Keratinocyte (primary cell): ENCODE measurements around the gene CA5A. TPM values are rescaled to one million over a fixed set of nuclear protein-coding genes. Genes with fewer than 3 reads are reported as not detected.

Experiments used
- DNase-seq: peaks from one replicate; pipeline ENCODE4 v3.0.0-alpha.2; 2011; ENCODE audit warnings: low read depth, missing footprints, low spot score
- FAIRE-seq: peaks from 2 replicates; lab custom pipeline; 2011; peaks lifted over from hg19 to GRCh38; lab: Jason Lieb, UNC
- H2AFZ ChIP-seq: 2 replicates; pipeline ENCODE4 v1.6.0; 2012; ENCODE audit warnings: low read length, control low read depth, inconsistent platforms; ENCODE audit not compliant: control insufficient read depth
- H3K27ac ChIP-seq: 2 replicates; pipeline ENCODE4 v1.5.1; 2011; ENCODE audit warnings: low read length; ENCODE audit not compliant: control insufficient read depth, insufficient read depth
- H3K27me3 ChIP-seq: 3 replicates; pipeline ENCODE4 v1.6.0; 2011; ENCODE audit warnings: low read length; ENCODE audit not compliant: control insufficient read depth, insufficient read depth; ENCODE audit errors: extremely low read depth
- H3K36me3 ChIP-seq, 2 experiments: 2 replicates in 1 of 2; 3 replicates in 1 of 2; pipeline ENCODE4 v1.5.1; 2011; ENCODE audit warnings: low read length in 2 of 2, mild to moderate bottlenecking in 1 of 2; ENCODE audit not compliant: control insufficient read depth in 2 of 2, insufficient read depth in 2 of 2; ENCODE audit errors: extremely low read depth in 1 of 2
- H3K4me1 ChIP-seq: 3 replicates; pipeline ENCODE4 v1.5.1; 2011; ENCODE audit warnings: low read length; ENCODE audit not compliant: control insufficient read depth, insufficient read depth; ENCODE audit errors: extremely low read depth
- H3K4me2 ChIP-seq: 3 replicates; pipeline ENCODE4 v1.6.0; 2011; ENCODE audit warnings: low read depth, low read length; ENCODE audit not compliant: control insufficient read depth, insufficient read depth; ENCODE audit errors: extremely low read depth
- H3K4me3 ChIP-seq, 3 experiments: fragments of 200-600 bp in 1 of 3; sonication (generic) in 1 of 3; 2 replicates in 2 of 3; 3 replicates in 1 of 3; pipeline ENCODE4 v1.5.1; 2011 to 2016; ENCODE audit warnings: low read length in 3 of 3, mild to moderate bottlenecking in 3 of 3, control low read depth in 2 of 3, inconsistent platforms in 1 of 3, low read depth in 1 of 3, mixed read lengths in 1 of 3, mixed run types in 1 of 3, moderate library complexity in 1 of 3; ENCODE audit not compliant: control insufficient read depth in 2 of 3, insufficient read depth in 2 of 3; ENCODE audit errors: extremely low read depth in 1 of 3
- H3K79me2 ChIP-seq: 2 replicates; pipeline ENCODE4 v1.6.0; 2012; ENCODE audit warnings: low read length; ENCODE audit not compliant: control insufficient read depth, insufficient read depth
- H3K9ac ChIP-seq: 3 replicates; pipeline ENCODE4 v1.6.0; 2011; ENCODE audit warnings: low read length; ENCODE audit not compliant: control insufficient read depth, insufficient read depth; ENCODE audit errors: extremely low read depth
- H3K9me1 ChIP-seq: 3 replicates; pipeline ENCODE4 v1.6.0; 2011; ENCODE audit warnings: low read length; ENCODE audit not compliant: control insufficient read depth, insufficient read depth; ENCODE audit errors: extremely low read depth
- H3K9me3 ChIP-seq: 2 replicates; pipeline ENCODE4 v1.5.1; 2012; ENCODE audit warnings: low read depth, low read length; ENCODE audit not compliant: control insufficient read depth
- H4K20me1 ChIP-seq: 3 replicates; pipeline ENCODE4 v1.6.0; 2011; ENCODE audit warnings: low read length; ENCODE audit not compliant: control insufficient read depth, insufficient read depth; ENCODE audit errors: extremely low read depth
- CTCF ChIP-seq, 3 experiments: IDR thresholded peaks in 1 of 3; conservative IDR thresholded peaks in 1 of 3; optimal IDR thresholded peaks in 1 of 3; 2 replicates in 2 of 3; 3 replicates in 1 of 3; pipeline versions ENCODE3 to v1.5.1; 2011; ENCODE audit warnings: low read length in 3 of 3, mild to moderate bottlenecking in 3 of 3, moderate library complexity in 2 of 3, control low read depth in 1 of 3, inconsistent platforms in 1 of 3; ENCODE audit not compliant: insufficient read depth in 2 of 3; ENCODE audit errors: extremely low read depth in 1 of 3
- EZH2 ChIP-seq: IDR thresholded peaks from one replicate; pipeline ENCODE4 v1.6.1; 2012; ENCODE audit warnings: inconsistent platforms, mild to moderate bottlenecking, low read length, moderate library complexity
- dilution Hi-C: fragments of 300-500 bp; cut with MboI; formaldehyde crosslinking; loops from one replicate; pipeline ENCODE4 v1.7.0; 2020; ENCODE audit warnings: low sequenced_read_pairs; ENCODE audit not compliant: extremely low pct_ligation_motif_present
- polyA plus RNA-seq, 5 experiments: library from polyadenylated mRNA; depleted of rRNA in 3 of 5; stranded (reverse) in 3 of 5; stranded (forward) in 1 of 5; unstranded in 1 of 5; fragments of >200 nt; gene quantifications; 1 replicate in 1 of 5; 2 replicates in 3 of 5; 3 replicates in 1 of 5; pipeline versions ENCODE4 v1.2.1 to v1.2.3, GENCODE V29; 2011 to 2012; ENCODE audit warnings: missing spikeins in 2 of 5, low read depth in 1 of 5, low replicate concordance in 1 of 5

Gene CA5A
- polyA plus RNA-seq, 1 donor (not counting 4 experiments of a cell fraction or from before 2014, with no cell fraction given), result not detected

- Histone ChIP-seq H3K9me3 (no peaks in the 10 kb centered on the region), H3K27me3 (no peaks in the 10 kb centered on the region), H3K27ac (no peak overlapping the region), H3K9me1 (no peaks in the 10 kb centered on the region), H3K4me3 (no peak overlapping the region), H3K4me1 (peaks cover 7% of the 10 kb centered on the region), H3K9ac (no peak overlapping the region), H3K79me2 (no peaks in the 10 kb centered on the region), H3K4me2 (no peak overlapping the region), H3K36me3 (no peaks in the 10 kb centered on the region), H2AFZ (no peak overlapping the region), H4K20me1 (no peaks in the 10 kb centered on the region)
- dilution Hi-C loops, result no loop called here
- DNase-seq (no peak), FAIRE-seq (no peak)
- TF ChIP-seq CTCF (optimal IDR thresholded peaks at IDR 0.05 in 1 of 3, IDR thresholded peaks at IDR 0.05 in 1 of 3, conservative IDR thresholded peaks at IDR 0.05 in 1 of 3; ENCODE audit: extremely low read depth in 1 of 3, insufficient read depth in 2 of 3, low read length in 3 of 3) (no peak), EZH2 (no peak)
Measured at GRCh38 chr16:87942680-87943079, 6.4 kb upstream of the CA5A start.

- Histone ChIP-seq H3K9me1 (no peaks in the 10 kb centered on the region), H3K9me3 (no peaks in the 10 kb centered on the region), H3K4me1 (no peaks in the 10 kb centered on the region), H3K36me3 (no peaks in the 10 kb centered on the region), H3K79me2 (no peaks in the 10 kb centered on the region), H3K27ac (no peak overlapping the region), H3K4me3 (no peak overlapping the region), H3K9ac (no peak overlapping the region), H4K20me1 (no peaks in the 10 kb centered on the region), H3K4me2 (no peak overlapping the region), H3K27me3 (no peaks in the 10 kb centered on the region), H2AFZ (no peak overlapping the region)
- dilution Hi-C loops, result no loop called here
- no peak for DNase-seq
- FAIRE-seq, result no peak
- no peak for TF ChIP-seq EZH2
- no peak for TF ChIP-seq CTCF (optimal IDR thresholded peaks at IDR 0.05 in 1 of 3, IDR thresholded peaks at IDR 0.05 in 1 of 3, conservative IDR thresholded peaks at IDR 0.05 in 1 of 3; ENCODE audit: extremely low read depth in 1 of 3, insufficient read depth in 2 of 3, low read length in 3 of 3)
Measured at GRCh38 chr16:87939562-87940423, 3.5 kb upstream of the CA5A start.
